Measurements from ENCODE around the gene CACNA1E.

CACNA1E gene

DNA sequence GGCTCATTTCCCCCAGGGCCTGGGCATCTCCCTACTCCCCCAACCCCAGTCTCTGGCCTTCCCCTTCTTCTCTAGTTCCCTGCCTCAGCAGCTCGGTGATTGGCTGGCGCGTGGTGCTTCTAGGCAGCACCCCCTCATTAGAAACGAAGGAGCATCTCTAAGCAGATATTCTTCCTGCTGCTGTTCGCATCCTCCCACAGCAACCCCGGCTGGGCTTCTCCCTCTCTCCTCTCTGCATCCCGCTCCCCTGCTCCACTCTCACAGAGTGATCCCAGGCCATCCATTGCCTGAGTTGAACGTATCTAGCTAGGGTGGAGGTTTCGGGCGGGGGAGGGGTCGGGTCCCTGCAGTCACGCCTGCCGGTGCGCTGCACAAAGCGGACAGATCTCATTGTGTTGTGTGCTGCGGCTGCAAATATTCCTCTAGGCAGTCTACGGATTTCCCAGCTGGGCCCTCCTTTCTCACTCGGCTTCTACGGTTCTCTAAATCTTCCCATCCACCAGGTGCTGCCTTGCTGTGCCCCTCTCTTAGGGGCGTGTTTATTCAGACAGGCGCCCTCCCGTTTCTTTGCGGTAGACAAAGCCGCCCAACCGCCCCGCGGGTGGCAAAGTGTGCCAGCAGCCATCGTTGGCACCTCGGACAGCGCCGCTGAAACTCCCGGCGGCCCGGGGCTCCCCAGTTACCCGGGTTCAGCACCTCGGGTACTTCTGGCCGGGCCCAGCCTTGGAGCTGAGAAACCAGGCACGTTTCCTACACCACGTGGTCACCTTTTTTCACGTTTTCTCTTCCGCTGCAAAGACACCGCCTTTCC, 2.2 kb downstream of the CACNA1E start:
- DNase-seq = no peak

DNA sequence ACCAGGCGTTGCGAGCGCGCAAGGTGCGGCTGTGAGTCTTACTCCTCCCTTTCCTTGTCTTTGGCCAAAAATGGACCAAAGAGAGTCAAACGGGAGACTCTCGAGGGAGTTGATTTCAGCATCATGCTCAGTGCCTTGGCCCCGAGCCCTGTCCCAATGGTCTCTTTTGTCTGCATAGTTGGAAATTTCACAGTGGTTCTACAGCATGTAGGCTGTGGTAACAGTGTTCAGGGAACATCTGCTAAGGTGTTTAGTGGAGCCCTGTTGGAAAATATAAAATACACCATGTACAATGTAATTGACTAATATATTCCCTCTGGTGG, 2.7 kb downstream of the CACNA1E start:
- no peak for DNase-seq

- DNase-seq = no peak
These were observed 5.5 kb downstream of the CACNA1E start for GRCh38 chr1:181488866-181489265.

- no peak for DNase-seq
These were observed 7.0 kb downstream of the CACNA1E start for GRCh38 chr1:181490276-181490675.

- DNase-seq = no peak
These were observed 7.7 kb downstream of the CACNA1E start for GRCh38 chr1:181490740-181491712.

- DNase-seq = no peak
These were observed 9.8 kb downstream of the CACNA1E start for GRCh38 chr1:181493166-181493565.

DNA sequence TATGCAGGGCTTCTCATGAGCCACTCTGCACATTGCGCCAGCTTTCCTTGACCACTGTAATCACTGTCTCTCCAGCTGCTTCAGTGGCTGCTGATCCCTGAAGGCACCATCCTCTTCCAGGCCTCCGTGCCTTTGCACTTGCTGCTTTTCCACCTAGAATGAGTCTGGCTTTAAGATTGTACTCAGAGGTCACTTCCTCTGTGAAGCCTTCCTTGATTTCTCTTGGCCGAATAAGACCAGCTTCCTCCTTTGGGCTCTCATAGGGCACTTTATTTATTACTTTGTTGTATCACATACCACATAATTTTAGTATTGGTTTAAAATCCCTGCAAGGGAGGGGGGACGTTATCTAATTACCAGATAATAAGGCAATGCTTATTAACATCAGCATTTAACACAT, 10.6 kb downstream of the CACNA1E start:
- no peak for DNase-seq

DNA sequence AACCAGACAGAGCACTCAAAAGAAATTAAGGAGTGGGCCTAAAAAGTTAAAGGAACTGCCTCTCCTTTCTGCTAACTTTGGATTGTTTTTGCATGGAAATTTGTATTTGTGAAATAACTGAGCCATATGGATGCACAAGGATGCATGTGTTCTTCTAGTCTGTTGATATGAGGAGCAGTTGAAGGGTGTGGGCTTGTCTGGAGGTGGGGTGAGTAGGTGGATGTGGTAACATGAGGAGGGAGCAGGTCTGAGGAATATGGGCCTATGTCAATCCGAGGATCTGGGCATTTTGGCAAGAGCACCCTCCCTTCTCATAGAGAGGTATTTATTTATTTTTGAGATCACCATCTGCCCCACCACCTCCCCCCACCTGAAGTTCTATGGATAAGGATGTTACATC, 13.4 kb downstream of the CACNA1E start:
- no peak for DNase-seq

GRCh38 chr1:181497870-181498269, 14.6 kb downstream of the CACNA1E start:
- DNase-seq = no peak

DNA sequence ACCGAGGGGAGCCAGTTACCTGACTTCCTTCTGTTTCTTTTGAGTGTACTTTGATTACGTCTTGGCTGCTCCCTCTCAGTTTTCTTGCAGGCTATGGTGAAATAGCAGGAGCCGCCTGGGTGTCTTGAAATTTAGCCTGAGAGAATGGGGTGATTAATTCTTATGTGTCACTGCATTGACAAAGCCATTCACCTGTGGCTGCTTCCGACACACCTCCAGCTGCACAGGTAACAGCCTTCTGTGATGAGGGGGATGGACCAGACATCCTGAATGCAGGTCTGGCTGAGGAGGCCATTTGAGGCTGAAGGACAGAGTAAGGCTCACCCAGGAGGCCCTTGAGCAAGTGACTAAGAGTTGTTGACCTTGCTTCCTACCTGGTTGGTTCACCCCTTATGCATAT, 16.5 kb downstream of the CACNA1E start:
- DNase-seq = no peak

DNA sequence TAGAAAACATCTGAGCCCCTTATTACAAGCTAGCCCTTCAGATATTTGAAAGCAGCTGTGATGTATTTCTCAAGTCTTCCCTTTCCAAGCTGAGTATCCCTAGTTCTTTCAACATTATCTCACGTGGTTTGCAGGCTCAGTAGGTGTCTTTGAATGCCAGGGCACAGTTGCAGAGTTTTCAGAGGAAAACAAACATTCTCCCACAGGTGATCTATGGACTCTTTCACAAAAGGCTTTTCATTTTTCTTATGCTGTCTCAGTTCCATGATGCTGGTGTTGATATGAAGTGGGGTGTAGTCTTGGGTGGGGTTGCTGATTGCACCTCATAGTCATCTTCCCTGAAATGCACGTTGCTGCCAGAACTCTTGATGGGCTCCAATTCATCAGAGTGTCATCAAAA, 17.3 kb downstream of the CACNA1E start:
- DNase-seq = no peak

GRCh38 chr1:181501612-181502011, 18.3 kb downstream of the CACNA1E start:
- no peak for DNase-seq

GRCh38 chr1:181503171-181503810, 20.0 kb downstream of the CACNA1E start:
- DNase-seq = no peak

- peak in 1 of 2 donors; percentile 2 for DNase-seq
These were observed 21.1 kb downstream of the CACNA1E start for GRCh38 chr1:181504399-181504842.

DNA sequence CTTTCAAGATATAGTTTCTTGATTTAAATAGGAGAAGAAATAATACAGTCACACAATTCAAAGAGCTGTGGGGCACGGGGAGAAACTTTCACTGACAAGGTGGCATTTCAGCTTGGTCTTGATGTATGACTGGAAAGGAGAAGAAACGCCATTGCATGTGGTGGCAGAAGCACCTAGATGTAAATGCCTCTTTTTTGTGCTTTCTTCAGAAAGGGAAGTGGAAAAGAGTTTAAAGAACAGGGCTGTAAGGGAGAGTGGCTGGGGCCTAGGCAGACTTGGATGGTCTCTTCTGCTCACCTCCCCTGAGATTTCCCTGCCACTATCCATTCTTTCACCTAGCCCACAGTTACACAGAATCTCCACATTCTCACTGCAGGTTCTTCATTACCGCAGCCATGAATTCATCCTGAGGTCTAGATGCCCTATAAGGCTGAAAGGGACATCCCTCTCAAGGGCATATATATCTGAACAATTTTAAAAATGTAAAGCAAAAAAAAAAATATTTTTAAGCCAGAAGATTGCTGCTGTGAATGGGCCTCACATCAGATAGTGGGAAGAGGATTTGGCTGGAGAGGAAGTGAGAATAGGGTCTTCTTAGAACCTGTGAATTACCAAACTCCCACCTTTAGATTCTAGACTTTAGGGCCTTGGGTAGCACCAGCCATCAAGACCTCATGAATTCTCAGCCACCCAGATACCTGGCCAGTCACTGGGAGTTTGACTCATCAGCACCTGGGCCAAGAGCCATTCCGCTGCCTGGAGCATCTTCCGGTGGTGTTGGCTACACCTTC, 23.4 kb downstream of the CACNA1E start:
- no peak for DNase-seq

DNA sequence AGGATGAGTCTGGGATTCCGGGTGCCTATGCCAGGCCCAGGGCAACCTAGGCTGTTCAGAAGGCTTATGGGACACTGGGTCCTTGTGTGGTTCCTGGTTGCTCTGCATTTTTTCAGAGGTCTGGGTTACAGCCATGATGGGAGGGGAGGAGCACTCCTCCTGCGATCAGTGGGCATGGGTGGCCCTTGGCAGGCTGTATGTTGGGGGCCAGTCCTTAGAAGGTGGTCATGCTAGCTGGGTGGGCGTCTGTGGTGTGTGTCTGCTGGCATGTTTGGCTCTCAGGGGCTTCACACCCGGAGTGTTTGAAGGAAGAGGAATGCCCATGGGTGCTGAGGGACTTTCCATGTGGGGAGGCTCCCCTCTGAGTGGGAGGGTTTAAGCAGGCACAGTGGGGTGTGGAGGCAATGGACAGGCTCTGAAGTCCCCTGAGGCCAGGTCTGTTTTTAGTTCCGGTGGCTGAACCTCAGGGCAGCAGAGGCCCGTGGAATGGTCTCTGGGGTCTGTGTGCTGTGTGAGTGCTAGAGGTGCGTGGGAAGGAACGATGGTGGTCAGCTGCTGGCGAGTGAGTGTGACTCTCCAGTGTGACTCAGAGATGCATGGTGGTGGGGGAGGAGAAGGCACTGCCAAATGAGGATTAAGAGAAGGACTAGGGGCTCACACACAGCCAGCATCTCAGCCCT, 25.3 kb downstream of the CACNA1E start:
- DNase-seq = no peak

- DNase-seq = no peak
These were observed 30.5 kb downstream of the CACNA1E start for GRCh38 chr1:181513786-181514297.

GRCh38 chr1:181514298-181515290, 31.3 kb downstream of the CACNA1E start:
- DNase-seq = no peak

- DNase-seq = no peak
These were observed 33.4 kb downstream of the CACNA1E start for GRCh38 chr1:181516706-181517105.

DNA sequence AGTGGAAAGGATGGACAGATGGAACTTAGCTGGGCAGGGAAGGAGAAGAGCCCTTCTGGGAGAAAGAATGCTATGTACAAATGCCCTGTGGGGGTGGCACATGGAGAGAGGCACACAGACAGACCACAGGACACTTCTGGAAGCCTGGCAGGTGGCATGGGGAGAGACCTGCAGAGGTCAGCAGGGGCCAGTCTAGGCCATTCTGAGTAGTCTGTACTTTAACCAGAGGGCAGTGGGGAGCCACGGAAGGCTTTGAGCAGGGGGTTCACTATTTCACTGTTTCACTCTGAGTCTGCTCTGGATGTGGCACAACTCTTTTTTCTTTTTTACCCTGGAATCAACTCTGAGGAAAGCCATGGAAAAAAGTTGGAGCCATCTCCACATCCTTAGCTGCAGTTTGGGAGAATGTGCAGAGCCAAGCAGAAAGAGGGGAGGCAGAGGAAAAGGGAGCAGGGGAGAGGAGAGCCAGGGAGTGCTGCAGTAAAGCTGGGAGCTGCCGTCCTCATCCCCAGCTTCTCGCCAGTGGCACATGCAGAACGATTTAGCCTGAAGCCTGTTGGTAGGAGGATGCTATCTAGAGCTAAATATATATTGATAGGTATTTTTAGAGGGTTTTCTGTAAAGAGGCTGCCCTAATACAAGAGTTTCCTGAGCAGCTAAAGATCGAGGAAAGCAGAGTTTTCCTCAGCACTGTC, 34.0 kb downstream of the CACNA1E start:
- no peak for DNase-seq

All from CD4-positive, alpha-beta T cell treated with Interferon alpha-2 for 1 hour (primary cell).